Hematopoietic multipotent progenitor cell (in vitro differentiated cells): Measurements from ENCODE around the gene GJC1. TPM values are rescaled to one million over a fixed set of nuclear protein-coding genes. Genes with fewer than 3 reads are reported as not detected.

Source experiments
- DNase-seq, 3 donors: peaks; one replicate each; pipeline ENCODE4 v3.0.0-alpha.2; 2011 to 2015; ENCODE audit warnings: low read depth in 2 of 3, low spot score in 2 of 3
- total RNA-seq: library from RNA; depleted of rRNA; stranded (reverse); fragments of >200 nt; gene quantifications from one replicate; pipeline ENCODE4 v1.2.3, GENCODE V29; 2012

The GJC1 gene
- total RNA-seq, 1 donor: under 0.01 TPM

DNA sequence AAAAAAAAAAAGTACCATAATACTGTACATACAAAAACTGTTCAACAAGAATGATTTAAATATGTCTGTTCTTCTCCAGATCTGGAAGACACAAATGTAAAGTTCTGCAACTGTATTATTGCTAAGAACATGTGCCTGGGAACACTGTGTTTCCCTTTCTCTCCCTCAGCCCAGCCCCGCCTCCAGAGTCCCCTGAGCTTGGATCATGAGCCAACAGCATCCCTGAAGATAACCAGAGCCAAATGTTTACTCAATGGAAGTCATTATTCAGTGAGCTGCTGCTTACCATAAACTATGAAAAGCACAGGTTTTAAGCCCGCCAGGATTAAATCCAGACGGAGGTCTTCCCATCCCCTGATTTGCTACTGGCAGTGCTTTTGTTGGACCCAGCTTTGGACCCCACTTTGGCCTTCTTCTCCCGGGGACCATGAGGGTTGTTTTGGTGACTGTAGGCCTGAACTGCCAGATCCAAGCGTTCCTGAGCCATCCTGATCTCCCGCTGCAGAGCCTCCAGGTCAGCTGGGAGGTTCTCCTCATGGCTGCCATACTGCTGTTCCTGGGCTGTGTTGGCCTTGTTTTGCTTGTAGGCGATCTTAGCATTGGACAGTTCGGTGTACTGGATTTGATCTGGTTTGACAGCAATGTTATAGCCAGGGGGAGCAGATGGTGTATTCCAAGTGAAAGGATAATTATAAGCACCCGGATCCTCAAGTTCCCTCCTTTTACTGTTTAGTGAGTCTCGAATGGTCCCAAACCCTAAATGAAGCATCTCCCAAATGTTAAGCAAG lies 25.6 kb downstream of the GJC1 start:
- DNase-seq: no peak

DNA sequence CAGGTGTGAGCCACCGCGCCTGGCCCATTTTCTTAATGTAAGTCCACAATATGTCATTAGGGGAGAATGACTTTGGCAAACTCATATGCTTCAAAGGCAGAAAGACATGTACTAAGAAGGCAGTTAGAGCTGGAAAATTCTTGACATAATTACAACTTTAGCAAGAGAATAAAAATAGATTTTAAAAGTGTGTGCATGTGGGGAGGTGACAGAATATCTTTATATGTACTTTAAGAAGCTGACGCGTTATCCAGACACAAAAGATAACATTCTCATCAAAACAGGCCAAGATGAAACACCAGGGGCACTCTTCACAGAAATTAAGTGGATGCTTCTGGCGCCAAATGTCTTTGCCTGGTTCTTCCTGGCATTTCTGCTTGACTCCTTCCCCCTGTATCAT lies 28.2 kb downstream of the GJC1 start:
- no peak for DNase-seq

DNA sequence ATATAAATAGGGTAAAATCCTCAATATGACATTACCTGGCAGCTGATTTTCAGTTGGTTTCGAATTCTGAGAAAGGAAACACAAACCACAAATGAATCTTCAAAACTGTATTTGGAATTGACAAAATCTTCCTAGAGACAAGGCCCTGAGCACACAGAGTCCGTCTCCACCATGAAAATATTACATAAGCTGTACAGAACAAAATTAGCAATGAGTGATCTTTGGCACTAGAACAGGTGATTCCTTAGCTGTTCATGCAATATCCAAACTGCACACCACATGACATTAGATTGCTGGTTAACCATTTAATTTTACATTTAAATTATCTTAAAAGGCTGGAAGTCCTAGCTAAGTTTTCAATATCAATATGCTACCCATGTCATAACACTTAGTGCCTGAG lies 31.7 kb downstream of the GJC1 start:
- no peak for DNase-seq

DNA sequence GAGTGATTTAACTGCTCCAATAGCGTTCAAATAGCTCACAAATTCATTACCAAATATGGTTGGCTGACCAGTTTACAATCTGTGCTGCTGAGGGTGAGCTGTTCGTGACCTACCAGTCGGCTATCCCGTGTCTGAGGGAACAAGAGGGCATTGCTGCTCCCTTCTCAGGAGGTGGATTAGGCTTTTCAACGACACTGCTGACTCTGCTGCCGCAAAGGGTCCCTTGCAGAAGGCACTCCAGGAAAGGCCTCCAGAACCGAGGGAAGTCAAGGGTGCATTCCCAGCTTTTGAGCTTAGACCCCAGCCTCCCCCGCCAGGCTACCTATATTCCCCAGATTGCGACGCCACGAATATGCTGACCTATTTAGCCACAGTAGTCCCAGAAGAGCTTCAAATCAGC lies 32.3 kb downstream of the GJC1 start:
- DNase-seq: no peak

DNA sequence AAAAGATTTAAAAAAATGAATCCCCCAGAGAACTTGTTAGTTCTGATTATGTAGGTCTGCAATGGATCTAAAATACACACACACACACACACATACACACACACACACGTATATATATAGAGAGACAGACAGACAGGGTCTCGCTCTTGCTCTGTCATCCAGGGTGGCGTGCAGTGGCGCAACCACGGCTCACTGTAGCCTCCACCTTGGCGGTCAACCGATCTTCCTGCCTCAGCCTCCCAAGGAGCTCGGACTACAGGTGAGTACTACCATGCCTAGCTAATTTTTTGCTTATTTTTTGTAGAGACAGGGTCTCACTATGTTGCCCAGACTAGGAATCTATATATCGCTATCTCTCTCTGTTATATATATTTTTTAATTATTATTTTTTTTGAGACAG lies 33.4 kb downstream of the GJC1 start:
- no peak for DNase-seq

DNA sequence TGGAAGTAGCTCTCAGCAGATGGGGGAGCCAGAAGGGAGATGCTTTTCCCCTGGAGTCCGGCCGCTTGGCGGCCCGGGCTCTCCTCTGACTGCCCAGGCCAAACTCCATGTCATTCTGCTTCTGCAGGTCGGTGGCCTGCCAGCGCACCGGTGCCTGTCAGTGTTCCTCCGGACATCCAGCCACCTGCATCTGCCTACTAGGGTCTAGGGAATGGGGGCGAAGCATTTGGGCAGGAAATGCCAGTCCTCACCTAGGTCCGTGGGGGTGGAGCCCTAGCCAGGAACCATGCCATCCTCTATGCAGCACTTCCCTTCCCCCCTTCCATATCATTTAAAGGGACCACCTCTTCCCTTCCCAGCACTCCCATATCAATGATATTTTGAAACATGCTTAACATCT lies 34.2 kb downstream of the GJC1 start:
- no peak for DNase-seq

DNA sequence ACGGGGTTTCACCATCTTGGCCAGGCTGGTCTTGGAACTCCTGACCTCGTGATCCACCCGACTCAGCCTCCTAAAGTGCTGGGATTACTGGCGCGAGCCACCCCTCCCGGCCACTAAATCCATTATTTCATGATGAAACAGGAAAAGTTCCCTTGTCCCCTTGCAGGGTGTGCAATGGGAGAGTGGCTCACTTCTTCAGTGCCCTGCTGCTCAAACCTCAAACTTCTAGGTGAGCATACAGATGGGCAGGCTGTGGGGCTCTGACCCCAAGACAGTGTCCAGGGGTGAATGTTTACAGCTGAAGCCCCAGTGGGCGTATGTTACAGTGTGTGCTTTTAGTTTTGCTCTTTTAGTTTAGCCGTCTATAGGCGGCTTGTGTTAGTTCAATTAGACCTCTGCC lies 34.7 kb downstream of the GJC1 start:
- no peak for DNase-seq

DNA sequence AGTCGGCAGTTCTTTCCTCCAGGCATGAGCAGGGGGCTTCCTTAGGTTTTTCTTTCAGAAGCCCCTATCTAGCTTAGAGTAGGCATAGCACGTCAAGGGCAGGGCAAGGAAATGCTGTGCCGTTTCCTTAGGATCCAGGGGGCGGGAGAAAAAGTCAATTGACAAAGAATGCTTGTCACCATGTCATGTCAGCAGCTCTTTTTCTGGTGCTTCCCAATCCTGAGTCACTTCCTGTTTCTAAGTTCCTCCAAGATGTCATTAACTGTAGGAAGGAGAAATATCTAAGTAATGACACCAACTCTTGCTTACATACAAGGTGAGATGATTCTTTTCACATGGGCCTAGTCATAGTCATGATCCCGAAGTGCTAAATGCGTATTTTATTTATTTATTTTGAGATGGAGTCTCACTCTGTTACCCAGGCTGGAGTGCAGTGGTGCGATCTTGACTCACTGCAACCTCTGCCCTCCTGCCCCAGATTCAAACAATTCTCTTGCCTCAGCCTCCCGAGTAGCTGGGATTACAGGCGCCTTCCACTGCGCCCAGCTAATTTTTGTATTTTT lies 35.2 kb downstream of the GJC1 start:
- peak in 1 of 3 donors; percentile 31 for DNase-seq

DNA sequence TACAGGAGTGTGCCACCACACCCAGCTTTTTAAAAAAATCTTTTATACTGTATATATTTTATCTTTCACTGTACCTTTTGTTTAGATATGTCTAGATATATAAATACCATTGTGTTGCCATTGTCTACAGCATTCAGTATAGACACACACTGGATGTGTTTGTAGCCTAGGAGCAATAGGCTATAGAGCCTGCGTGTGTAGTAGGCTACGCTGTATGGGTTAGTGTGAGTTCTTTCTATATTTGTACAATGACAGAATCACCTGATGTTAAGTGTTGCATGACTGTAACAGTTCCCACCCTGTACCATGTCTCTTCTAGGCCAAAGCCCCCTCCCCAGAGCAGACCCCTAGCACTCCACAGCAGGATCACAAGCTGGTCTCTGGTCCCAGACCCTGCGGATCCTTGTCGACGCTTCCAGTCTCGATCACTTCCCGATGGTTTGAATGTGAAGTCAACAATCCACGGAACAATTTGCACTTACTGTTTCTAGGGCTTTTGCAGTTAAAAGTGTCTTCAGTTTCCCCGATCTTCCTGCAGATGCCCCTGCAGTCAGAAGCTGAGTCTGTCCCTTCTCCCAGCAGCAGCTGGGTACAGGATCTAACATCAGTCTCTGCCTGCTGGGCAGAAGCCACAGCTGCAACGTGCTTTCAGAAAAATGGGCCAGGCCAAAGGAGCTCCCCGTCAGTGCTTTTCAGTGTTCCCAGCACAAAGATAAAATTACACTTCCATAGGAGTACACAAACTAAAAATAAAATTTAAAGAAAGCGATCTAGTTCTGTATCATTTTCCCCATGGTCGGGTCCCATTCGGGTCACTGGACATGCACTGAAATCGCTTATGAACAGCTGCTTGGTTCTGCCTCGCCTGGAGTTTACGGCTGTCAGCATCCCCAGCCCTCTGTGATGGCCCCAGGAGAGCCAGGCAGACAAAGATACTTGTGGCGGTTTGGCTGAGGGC lies 35.9 kb downstream of the GJC1 start:
- no peak for DNase-seq

DNA sequence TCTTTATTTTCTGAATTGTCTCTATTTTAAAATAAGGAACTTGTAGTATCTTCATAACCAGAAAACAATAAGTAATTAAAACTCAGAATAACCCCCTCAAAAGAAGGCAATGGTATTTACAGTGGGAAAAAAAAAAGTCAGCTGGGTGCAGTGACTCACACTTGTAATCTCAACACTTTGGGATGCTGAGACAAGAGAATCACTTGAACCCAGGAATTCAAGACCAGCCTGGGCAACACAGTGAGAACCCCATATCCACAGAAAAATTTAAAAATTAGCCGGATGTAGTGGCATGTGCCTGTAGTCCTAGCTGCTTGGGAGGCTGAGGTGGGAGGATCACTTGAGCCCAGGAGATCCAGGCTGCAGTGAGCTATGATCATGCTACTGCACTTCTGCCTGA lies 37.8 kb downstream of the GJC1 start:
- DNase-seq: no peak

DNA sequence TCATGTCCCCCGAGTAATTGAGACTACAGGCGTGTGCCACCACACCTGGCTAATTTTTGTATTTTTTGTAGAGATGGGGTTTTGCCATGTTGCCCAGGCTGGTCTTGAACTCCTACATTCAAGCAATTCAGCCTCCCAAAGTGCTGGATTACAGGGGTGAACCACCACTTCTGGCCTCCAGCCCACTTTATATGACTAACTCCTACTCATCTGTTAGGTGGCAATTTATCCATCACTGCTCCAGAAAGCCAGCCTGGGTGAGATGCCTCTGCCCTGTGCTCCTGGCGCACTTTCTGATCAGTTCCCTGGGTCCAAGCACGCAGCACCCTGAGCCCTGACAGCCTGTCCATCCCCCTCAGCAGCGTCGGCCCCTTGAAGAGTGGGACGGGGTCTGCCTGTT lies 41.9 kb downstream of the GJC1 start:
- no peak for DNase-seq

DNA sequence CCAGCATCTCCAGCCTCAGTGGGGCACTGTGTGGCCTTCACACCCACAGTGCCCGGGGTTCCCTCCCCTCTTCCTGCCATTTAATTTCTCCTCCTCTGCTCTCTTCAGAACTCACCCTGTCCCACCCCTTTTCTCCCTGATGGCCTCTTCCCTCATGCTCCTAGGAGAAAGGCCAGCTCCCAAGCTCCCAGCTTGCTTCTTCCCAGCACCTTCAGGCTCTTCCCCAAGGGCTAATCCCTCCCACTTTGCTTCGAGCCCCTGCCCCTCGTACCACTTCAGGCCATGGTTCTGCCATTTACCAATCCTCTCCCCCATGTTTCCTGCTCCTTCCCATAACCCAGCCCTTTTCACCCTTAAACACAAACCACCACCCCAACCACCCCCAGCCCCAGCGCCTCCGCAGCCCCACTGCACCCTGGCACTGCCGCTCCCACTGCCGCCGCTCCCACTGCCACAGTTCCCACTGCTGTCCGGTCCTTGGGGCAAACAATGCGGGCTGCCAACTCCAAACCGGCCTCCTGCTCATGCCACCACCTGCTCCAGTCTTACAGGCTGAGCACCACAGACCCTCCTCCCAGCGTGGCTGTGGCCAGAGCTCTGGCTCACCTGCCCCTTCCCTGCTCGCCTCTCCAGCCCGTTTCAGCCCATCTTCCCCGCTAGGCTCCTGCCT lies 42.7 kb downstream of the GJC1 start:
- DNase-seq: no peak

DNA sequence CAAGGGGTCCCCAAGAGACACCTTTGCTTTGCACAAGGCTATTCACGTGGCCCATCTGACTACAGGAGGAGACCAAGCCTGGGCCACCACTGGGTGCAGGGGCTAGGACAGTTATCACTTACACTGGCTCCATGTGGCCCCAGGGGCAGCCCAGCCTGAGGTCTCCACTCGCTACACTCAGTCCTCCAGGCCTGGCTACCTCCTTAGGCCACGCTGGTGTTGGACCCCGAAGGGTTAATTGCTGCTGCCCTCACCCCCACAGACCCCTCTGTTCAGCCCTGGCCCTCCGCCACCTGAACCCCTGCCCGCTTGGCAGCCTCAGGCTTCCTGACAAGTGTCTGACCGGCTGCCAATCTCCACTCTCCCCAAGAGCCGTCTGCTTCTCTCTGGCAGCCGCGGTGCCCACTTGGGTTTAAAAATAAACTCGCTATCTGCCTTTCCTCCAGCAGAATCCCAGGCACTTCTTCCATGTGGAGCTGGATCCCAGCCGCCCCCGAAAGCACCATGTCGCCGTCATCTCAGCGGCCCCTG lies 43.5 kb downstream of the GJC1 start:
- no peak for DNase-seq

DNA sequence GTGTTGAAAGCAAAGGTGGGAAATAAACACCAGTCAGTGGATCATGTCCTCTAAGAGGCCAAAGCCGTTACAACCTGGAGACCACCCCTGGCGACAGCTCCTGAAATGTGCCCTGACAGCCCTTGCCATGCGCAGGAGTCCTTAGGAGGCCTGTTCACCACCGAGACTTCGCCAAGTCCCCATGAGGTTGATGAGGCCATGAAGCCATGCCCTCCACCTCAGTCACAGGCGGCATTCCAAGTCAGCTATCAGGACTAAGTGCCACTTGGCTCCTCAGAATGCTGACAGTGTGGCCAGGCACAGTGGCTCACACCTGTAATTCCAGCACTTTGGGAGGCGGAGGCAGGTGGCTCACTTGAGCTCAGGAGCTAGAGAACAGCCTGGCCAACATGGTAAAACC lies 44.2 kb downstream of the GJC1 start:
- no peak for DNase-seq

DNA sequence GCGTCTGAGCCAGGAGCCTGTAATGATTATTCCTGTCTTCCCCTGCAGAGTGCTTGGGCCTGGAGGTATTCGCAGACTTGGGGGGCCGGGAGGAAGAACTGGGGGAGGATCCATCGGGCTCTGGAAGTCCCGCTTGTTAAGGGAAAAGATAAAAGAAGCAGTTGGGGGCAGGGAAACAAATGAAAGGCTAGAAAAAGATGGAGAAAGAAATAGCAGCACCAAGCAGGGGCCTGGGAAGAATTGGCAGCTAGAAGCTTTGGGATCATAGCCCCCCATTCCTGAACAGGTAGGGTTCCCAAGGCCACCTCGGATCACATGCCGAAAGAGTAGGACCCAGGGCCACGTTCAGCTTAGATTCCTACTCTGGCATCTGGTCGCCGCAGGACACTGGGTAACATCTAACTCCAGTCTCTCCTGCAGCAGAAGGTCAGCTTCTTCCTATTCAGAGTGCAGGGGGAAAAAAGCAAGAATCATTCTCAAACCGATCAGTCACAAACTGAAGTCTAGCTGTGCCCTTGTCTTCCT lies 47.7 kb downstream of the GJC1 start:
- DNase-seq: no peak

DNA sequence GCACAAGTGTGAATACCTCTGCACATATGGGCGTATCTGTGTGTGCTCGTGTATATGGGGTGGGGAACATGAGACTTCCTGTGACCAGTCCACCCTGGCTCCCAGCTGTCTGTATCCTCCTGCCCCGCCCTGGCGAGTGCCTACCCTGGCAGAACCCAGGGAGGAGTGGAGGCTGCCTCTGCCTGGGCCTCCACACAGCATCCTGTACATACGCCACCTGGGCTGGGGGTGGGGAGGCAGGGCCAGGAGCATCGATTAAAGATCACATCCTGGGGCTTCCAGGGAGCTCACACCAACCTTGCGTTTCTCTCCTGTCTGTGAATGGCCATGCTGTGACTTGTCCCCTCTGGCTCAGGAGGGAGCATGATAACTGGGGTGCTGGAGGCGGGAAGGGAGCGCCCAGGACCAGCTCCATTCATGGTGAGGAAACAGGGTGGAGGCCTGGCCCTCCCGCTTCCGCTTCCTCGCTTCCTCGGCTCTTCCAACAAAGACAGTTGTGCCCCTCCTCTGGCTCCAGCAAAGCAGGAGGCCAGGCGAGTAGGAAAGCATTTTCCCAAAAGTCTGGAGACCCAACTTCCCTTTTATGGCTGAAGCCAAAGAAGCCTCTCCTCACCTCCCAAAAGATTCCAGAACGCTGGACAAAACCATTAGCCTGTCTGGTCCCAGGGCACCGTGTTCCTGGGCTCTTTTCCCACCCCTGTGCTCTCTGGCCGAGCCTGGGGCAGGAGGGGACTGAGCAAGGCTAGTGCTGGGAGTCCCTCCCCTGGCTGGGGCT lies 48.3 kb downstream of the GJC1 start:
- DNase-seq: no peak

DNA sequence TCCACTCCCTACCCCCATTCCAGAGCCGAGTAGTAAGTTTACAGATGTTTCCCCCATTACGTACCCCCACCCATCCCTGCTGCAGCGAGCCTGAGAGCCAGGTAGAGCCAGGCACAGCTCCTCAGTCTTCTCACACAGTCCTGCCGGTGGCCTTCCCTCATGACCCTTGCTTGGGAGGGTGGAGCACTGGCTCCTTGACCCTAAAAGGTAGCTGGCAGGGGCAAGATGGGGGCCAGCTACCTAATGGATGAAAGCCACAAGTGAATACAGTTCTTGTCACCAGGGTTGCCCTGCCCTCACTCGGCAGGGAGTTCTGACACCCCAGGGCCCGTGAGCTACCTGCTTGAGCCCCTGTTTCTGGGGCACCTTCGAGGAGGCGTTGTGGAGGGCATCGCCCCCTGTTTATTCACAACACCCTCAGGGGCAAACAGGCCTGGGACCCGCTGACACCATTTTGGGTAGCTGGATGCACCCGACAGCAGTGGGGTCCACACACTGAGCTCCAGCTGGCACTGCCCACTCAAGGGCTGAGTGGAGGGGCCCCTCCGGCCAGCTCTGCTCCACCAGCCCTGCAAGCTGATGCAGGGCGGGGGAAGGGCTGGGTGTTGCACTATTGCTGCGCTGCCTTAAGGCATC lies 49.1 kb downstream of the GJC1 start:
- DNase-seq: no peak

DNA sequence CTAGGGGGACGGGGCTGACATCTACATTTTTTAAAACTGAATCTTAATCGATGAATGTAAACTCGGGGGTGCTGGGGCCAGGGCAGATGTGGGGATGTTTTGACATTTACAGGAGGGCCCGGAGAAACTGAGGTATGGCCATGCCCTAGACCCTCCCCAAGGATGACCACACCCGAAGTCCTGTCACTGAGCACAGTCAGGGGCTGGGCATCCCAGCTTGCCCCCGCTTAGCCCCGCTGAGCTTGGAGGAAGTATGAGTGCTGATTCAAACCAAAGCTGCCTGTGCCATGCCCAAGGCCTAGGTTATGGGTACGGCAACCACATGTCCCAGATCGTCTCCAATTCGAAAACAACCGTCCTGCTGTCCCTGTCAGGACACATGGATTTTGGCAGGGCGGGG lies 49.9 kb downstream of the GJC1 start:
- no peak for DNase-seq
